H9 (cell line): ENCODE measurements around the gene ETV5. TPM values are rescaled to one million over a fixed set of nuclear protein-coding genes. Genes with fewer than 3 reads are reported as not detected.

ENCODE experiments used
- DNase-seq: peaks from one replicate; pipeline ENCODE4 v3.0.0-alpha.2; 2017
- H2AFZ ChIP-seq: one replicate; pipeline ENCODE4 v1.6.1; 2013; ENCODE audit warnings: mild to moderate bottlenecking, low read length, control low read depth, moderate library complexity
- H2AK5ac ChIP-seq: 2 replicates; pipeline ENCODE4 v1.6.1; 2013; ENCODE audit warnings: low read length, control low read depth, mixed read lengths; ENCODE audit not compliant: insufficient read length
- H2BK120ac ChIP-seq: one replicate; pipeline ENCODE4 v1.6.1; 2013; ENCODE audit warnings: low read depth, mild to moderate bottlenecking, low read length, control low read depth, inconsistent platforms; ENCODE audit not compliant: poor library complexity, severe bottlenecking
- H2BK12ac ChIP-seq: 2 replicates; pipeline ENCODE4 v1.6.1; 2013; ENCODE audit warnings: low read length, control low read depth, mixed read lengths, low read depth; ENCODE audit not compliant: insufficient read length
- H2BK15ac ChIP-seq: 2 replicates; pipeline ENCODE4 v1.6.1; 2013; ENCODE audit warnings: low read depth, low read length, control low read depth
- H2BK20ac ChIP-seq: one replicate; pipeline ENCODE4 v1.6.1; 2013; ENCODE audit warnings: low read depth, mild to moderate bottlenecking, low read length, control low read depth, inconsistent platforms; ENCODE audit not compliant: poor library complexity, severe bottlenecking
- H2BK5ac ChIP-seq: 2 replicates; pipeline ENCODE4 v1.6.1; 2013; ENCODE audit warnings: low read length, control low read depth, mixed read lengths; ENCODE audit not compliant: insufficient read length
- H3K14ac ChIP-seq: 2 replicates; pipeline ENCODE4 v1.6.1; 2013; ENCODE audit warnings: low read length, control low read depth; ENCODE audit not compliant: insufficient read depth
- H3K18ac ChIP-seq: 2 replicates; pipeline ENCODE4 v1.6.1; 2013; ENCODE audit warnings: low read depth, mild to moderate bottlenecking, mixed read lengths, low read length, control low read depth; ENCODE audit not compliant: insufficient read length
- H3K23ac ChIP-seq: 2 replicates; pipeline ENCODE4 v1.6.1; 2013; ENCODE audit warnings: low read length, control low read depth, mixed read lengths, low read depth; ENCODE audit not compliant: insufficient read length
- H3K23me2 ChIP-seq: 2 replicates; pipeline ENCODE4 v1.6.1; 2013; ENCODE audit warnings: low read depth, mild to moderate bottlenecking, mixed read lengths, low read length, control low read depth; ENCODE audit not compliant: insufficient read length, poor library complexity, severe bottlenecking
- H3K27ac ChIP-seq: 2 replicates; pipeline ENCODE4 v1.5.1; 2013; ENCODE audit warnings: low read length, control low read depth, mixed read lengths, low read depth; ENCODE audit not compliant: insufficient read length
- H3K27me3 ChIP-seq: 2 replicates; pipeline ENCODE4 v1.6.1; 2013; ENCODE audit warnings: low read length, control low read depth, inconsistent platforms; ENCODE audit not compliant: insufficient read depth
- H3K4ac ChIP-seq: 2 replicates; pipeline ENCODE4 v1.6.1; 2013; ENCODE audit warnings: low read depth, mild to moderate bottlenecking, control low read depth, inconsistent platforms, low read length, moderate library complexity
- H3K4me1 ChIP-seq: 2 replicates; pipeline ENCODE4 v1.6.1; 2013; ENCODE audit warnings: low read length, control low read depth, inconsistent platforms; ENCODE audit not compliant: insufficient read depth
- H3K4me2 ChIP-seq: 2 replicates; pipeline ENCODE4 v1.6.1; 2013; ENCODE audit warnings: low read length, control low read depth, mixed read lengths; ENCODE audit not compliant: insufficient read length, insufficient read depth
- H3K56ac ChIP-seq: 2 replicates; pipeline ENCODE4 v1.6.1; 2013; ENCODE audit warnings: low read depth, mild to moderate bottlenecking, mixed read lengths, low read length, control low read depth; ENCODE audit not compliant: insufficient read length
- H3K79me1 ChIP-seq: 2 replicates; pipeline ENCODE4 v1.6.1; 2013; ENCODE audit warnings: low read depth, mild to moderate bottlenecking, moderate library complexity, low read length, control low read depth, inconsistent platforms; ENCODE audit not compliant: insufficient read depth, poor library complexity, severe bottlenecking
- H3K79me2 ChIP-seq: 2 replicates; pipeline ENCODE4 v1.6.1; 2013; ENCODE audit warnings: low read length, control low read depth, inconsistent platforms; ENCODE audit not compliant: insufficient read depth
- H3K9ac ChIP-seq: 2 replicates; pipeline ENCODE4 v1.6.1; 2013; ENCODE audit warnings: low read length, control low read depth, mixed read lengths; ENCODE audit not compliant: insufficient read length; ENCODE audit errors: extremely low read depth
- H3K9me3 ChIP-seq: one replicate; pipeline ENCODE4 v1.6.1; 2013; ENCODE audit warnings: low read depth, low read length, inconsistent platforms; ENCODE audit not compliant: control insufficient read depth
- H3T11ph ChIP-seq: one replicate; pipeline ENCODE4 v1.6.1; 2013; ENCODE audit warnings: mild to moderate bottlenecking, low read length, control low read depth, inconsistent platforms
- H4K20me1 ChIP-seq: one replicate; pipeline ENCODE4 v1.6.1; 2013; ENCODE audit not compliant: control insufficient read depth, insufficient read length, insufficient read depth
- H4K5ac ChIP-seq: 2 replicates; pipeline ENCODE4 v1.6.1; 2013; ENCODE audit warnings: low read depth, mild to moderate bottlenecking, mixed read lengths, low read length, control low read depth; ENCODE audit not compliant: insufficient read length
- H4K8ac ChIP-seq: replicated peaks from 2 replicates; pipeline ENCODE4 v1.6.1; 2013; ENCODE audit warnings: low read length, control low read depth, mixed read lengths, low read depth; ENCODE audit not compliant: insufficient read length
- H4K91ac ChIP-seq: 2 replicates; pipeline ENCODE4 v1.6.1; 2013; ENCODE audit warnings: low read depth, mild to moderate bottlenecking, moderate library complexity, mixed read lengths, low read length, control low read depth; ENCODE audit not compliant: insufficient read length
- H3K27ac Mint-ChIP-seq, 3 experiments: 2 replicates in 2 of 3; 3 replicates in 1 of 3; pipeline ENCODE4 v1.8.0; 2020 to 2021; ENCODE audit warnings: mixed read lengths in 3 of 3, mild to moderate bottlenecking in 1 of 3, moderate library complexity in 1 of 3
- H3K27me3 Mint-ChIP-seq: 2 replicates; pipeline ENCODE4 v1.8.0; 2021; ENCODE audit warnings: low read depth, mild to moderate bottlenecking, moderate library complexity, mixed read lengths
- H3K36me3 Mint-ChIP-seq, 3 experiments: 2 replicates in 2 of 3; 3 replicates in 1 of 3; pipeline ENCODE4 v1.8.0; 2020 to 2021; ENCODE audit warnings: low read depth in 3 of 3, mixed read lengths in 3 of 3; ENCODE audit not compliant: insufficient read depth in 1 of 3
- H3K4me1 Mint-ChIP-seq, 2 experiments: 2 replicates each; pipeline ENCODE4 v1.8.0; 2020; ENCODE audit warnings: mixed read lengths in 2 of 2
- H3K4me3 Mint-ChIP-seq, 2 experiments: 2 replicates in 1 of 2; 3 replicates in 1 of 2; pipeline ENCODE4 v1.8.0; 2020 to 2021; ENCODE audit warnings: mild to moderate bottlenecking in 2 of 2, mixed read lengths in 2 of 2, moderate library complexity in 1 of 2
- H3K9me3 Mint-ChIP-seq, 2 experiments: 2 replicates in 1 of 2; 3 replicates in 1 of 2; pipeline ENCODE4 v1.8.0; 2020; ENCODE audit warnings: mild to moderate bottlenecking in 2 of 2, mixed read lengths in 2 of 2, moderate library complexity in 1 of 2
- WGBS: extraction: QIAGEN DNeasy Blood & Tissue Kit; methylation state at CpG from one replicate; pipeline ENCODE4 v1.1.7; 2013; ENCODE audit warnings: missing lambda C conversion rate, low lambda C conversion rate, mixed read lengths; ENCODE audit not compliant: insufficient read length; ENCODE audit errors: extremely low coverage; 5-methylcytosine and 5-hydroxymethylcytosine counted together
- total RNA-seq: library from RNA; stranded (reverse); gene quantifications from 2 replicates; pipeline ENCODE4 v1.2.1, GENCODE V29; 2021
- TF ChIP-seq, protein P1 (sequence below): fragments of 200-600 bp; sonication (generic); conservative IDR thresholded peaks from 3 replicates; pipeline ENCODE4 v1.8.0; 2021; ENCODE audit warnings: antibody characterized with exemption, mild to moderate bottlenecking

Gene ETV5
- total RNA-seq, 1 experiment from 2014 or later: 7.7 TPM

DNA sequence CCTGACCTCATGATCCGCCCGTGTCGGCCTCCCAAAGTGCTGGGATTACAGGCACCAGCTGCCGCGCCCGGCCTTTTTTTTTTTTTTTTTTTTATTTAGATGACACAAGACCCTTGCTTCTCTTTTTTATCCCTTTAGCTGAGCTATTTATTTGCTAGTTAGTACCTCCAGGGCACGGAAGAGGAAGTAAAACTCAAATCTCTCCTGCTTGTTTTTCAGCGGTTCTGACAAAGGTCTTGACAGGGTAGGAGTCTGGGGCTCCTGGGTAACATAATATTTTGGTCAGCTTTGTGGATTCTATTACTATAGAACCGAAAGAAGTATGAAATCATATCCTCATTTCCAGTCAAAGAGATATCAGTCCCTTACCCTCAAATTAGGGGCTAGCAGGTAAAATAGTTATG lies 44.0 kb upstream of the ETV5 start:
- no peaks in the 10 kb centered on the region; the same call in 1 of the 2 replicates for H3K4me1 ChIP-seq
- H3T11ph ChIP-seq: no peak overlapping the region
- no peak overlapping the region for H2BK20ac ChIP-seq
- TF ChIP-seq, protein P1, sequence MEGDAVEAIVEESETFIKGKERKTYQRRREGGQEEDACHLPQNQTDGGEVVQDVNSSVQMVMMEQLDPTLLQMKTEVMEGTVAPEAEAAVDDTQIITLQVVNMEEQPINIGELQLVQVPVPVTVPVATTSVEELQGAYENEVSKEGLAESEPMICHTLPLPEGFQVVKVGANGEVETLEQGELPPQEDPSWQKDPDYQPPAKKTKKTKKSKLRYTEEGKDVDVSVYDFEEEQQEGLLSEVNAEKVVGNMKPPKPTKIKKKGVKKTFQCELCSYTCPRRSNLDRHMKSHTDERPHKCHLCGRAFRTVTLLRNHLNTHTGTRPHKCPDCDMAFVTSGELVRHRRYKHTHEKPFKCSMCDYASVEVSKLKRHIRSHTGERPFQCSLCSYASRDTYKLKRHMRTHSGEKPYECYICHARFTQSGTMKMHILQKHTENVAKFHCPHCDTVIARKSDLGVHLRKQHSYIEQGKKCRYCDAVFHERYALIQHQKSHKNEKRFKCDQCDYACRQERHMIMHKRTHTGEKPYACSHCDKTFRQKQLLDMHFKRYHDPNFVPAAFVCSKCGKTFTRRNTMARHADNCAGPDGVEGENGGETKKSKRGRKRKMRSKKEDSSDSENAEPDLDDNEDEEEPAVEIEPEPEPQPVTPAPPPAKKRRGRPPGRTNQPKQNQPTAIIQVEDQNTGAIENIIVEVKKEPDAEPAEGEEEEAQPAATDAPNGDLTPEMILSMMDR: no peak
- Mint-ChIP-seq H3K36me3 (peaks cover 0 to 1% (median 0%) of the 10 kb centered on the region in 3 experiments; a peak in 2 of 7 replicates), H3K9me3 (no peaks in the 10 kb centered on the region), H3K4me1 (no peaks in the 10 kb centered on the region), H3K4me3 (no peak overlapping the region), H3K27ac (no peak overlapping the region), H3K27me3 (peaks cover 46% of the 10 kb centered on the region)
- no peak overlapping the region for H3K23ac ChIP-seq
- no peak overlapping the region for H3K56ac ChIP-seq
- H4K91ac ChIP-seq: no peak overlapping the region
- H2BK5ac ChIP-seq: no peak overlapping the region
- no peak for DNase-seq
- H3K23me2 ChIP-seq: no peaks in the 10 kb centered on the region
- no peak overlapping the region for H2AFZ ChIP-seq
- no peak overlapping the region for H2BK120ac ChIP-seq
- no CpG with 5 or more reads among the region's 9 CpGs for WGBS
- no peaks in the 10 kb centered on the region for H4K20me1 ChIP-seq
- no peak overlapping the region for H2BK15ac ChIP-seq
- no peak overlapping the region for H3K4me2 ChIP-seq
- H3K79me1 ChIP-seq: no peaks in the 10 kb centered on the region
- no peak overlapping the region for H4K8ac ChIP-seq
- H3K27me3 ChIP-seq: no peaks in the 10 kb centered on the region
- H4K5ac ChIP-seq: no peak overlapping the region
- no peaks in the 10 kb centered on the region for H3K79me2 ChIP-seq
- no peak overlapping the region for H3K18ac ChIP-seq
- H3K14ac ChIP-seq: no peak overlapping the region
- no peak overlapping the region for H2AK5ac ChIP-seq
- H3K27ac ChIP-seq: no peak overlapping the region
- H2BK12ac ChIP-seq: no peak overlapping the region
- H3K9ac ChIP-seq: no peak overlapping the region
- H3K4ac ChIP-seq: no peak overlapping the region
- no peaks in the 10 kb centered on the region for H3K9me3 ChIP-seq
